MM.1S (cell line): Measurements from ENCODE around the gene DIPK1B.

Source experiments
- DNase-seq: peaks from one replicate; pipeline ENCODE4 v3.0.0-alpha.2; 2015
- H2AFZ ChIP-seq: fragments of 300-600 bp; sonication (generic); 2 replicates; pipeline ENCODE4 v1.6.0; 2016; ENCODE audit warnings: antibody characterized with exemption, low read length
- H3F3A ChIP-seq: fragments of 300-600 bp; sonication (generic); 2 replicates; pipeline ENCODE4 v1.6.1; 2016; ENCODE audit warnings: mild to moderate bottlenecking, antibody characterized with exemption, low read length, moderate library complexity, mixed read lengths; ENCODE audit not compliant: insufficient read depth
- H3K27ac ChIP-seq: fragments of 300-600 bp; sonication (generic); 2 replicates; pipeline ENCODE4 v1.5.1; 2016; ENCODE audit warnings: mild to moderate bottlenecking, low read length
- H3K27me3 ChIP-seq: fragments of 300-600 bp; sonication (generic); replicated peaks from 2 replicates; pipeline ENCODE4 v1.6.0; 2016; ENCODE audit warnings: low read length; ENCODE audit not compliant: insufficient read depth
- H3K36me3 ChIP-seq: fragments of 300-600 bp; sonication (generic); replicated peaks from 2 replicates; pipeline ENCODE4 v1.6.1; 2016; ENCODE audit warnings: mild to moderate bottlenecking, low read length, mixed read lengths; ENCODE audit not compliant: insufficient read depth
- H3K4me1 ChIP-seq: fragments of 300-600 bp; sonication (generic); 2 replicates; pipeline ENCODE4 v1.6.1; 2016; ENCODE audit warnings: low read length, mixed read lengths
- H3K4me2 ChIP-seq: fragments of 300-600 bp; sonication (generic); 2 replicates; pipeline ENCODE4 v1.6.0; 2016; ENCODE audit warnings: low read depth, low read length
- H3K4me3 ChIP-seq: fragments of 300-600 bp; sonication (generic); 2 replicates; pipeline ENCODE4 v1.5.1; 2016; ENCODE audit warnings: low read length, mixed read lengths
- H3K79me2 ChIP-seq: fragments of 300-600 bp; sonication (generic); 2 replicates; pipeline ENCODE4 v1.6.1; 2016; ENCODE audit warnings: mixed run types, low read length, mixed read lengths
- H3K9ac ChIP-seq: fragments of 300-600 bp; sonication (generic); 2 replicates; pipeline ENCODE4 v1.6.1; 2016; ENCODE audit warnings: low read length, mixed read lengths
- H3K9me2 ChIP-seq: fragments of 300-600 bp; sonication (generic); replicated peaks from 2 replicates; pipeline ENCODE4 v1.6.1; 2016; ENCODE audit warnings: mild to moderate bottlenecking, low read length, mixed read lengths; ENCODE audit not compliant: insufficient read depth
- H3K9me3 ChIP-seq: fragments of 300-600 bp; sonication (generic); replicated peaks from 2 replicates; pipeline ENCODE4 v1.6.1; 2016; ENCODE audit warnings: mild to moderate bottlenecking, low read length, mixed read lengths; ENCODE audit not compliant: insufficient read depth
- H4K20me1 ChIP-seq: fragments of 300-600 bp; sonication (generic); 2 replicates; pipeline ENCODE4 v1.6.1; 2016; ENCODE audit warnings: mild to moderate bottlenecking, low read length, moderate library complexity, mixed read lengths; ENCODE audit not compliant: insufficient read depth
- CTCF ChIP-seq: fragments of 300-600 bp; sonication (generic); IDR thresholded peaks from 2 replicates; pipeline ENCODE4 v1.5.1; 2016; ENCODE audit warnings: antibody characterized with exemption, low read length, mixed read lengths
- EZH2 ChIP-seq: fragments of 300-600 bp; sonication (generic); optimal IDR thresholded peaks from 2 replicates; pipeline ENCODE3; 2017; ENCODE audit warnings: low read depth, mild to moderate bottlenecking, antibody characterized with exemption, low read length, mixed read lengths
- EZH2phosphoT487 ChIP-seq: fragments of 300-600 bp; sonication (generic); IDR thresholded peaks from 2 replicates; pipeline ENCODE4 v1.6.1; 2018; ENCODE audit warnings: antibody characterized with exemption, low read length

DIPK1B gene

GRCh38 chr9:136693490-136694162 is 18.7 kb upstream of the DIPK1B start:
- Histone ChIP-seq H3F3A (no peaks in the 10 kb centered on the region), H4K20me1 (no peaks in the 10 kb centered on the region), H3K9me2 (no peaks in the 10 kb centered on the region), H3K9ac (no peak overlapping the region), H3K9me3 (no peaks in the 10 kb centered on the region), H2AFZ (no peak overlapping the region), H3K27me3 (peaks cover 94% of the 10 kb centered on the region), H3K4me3 (no peak overlapping the region), H3K4me2 (no peak overlapping the region), H3K36me3 (no peaks in the 10 kb centered on the region), H3K27ac (no peak overlapping the region), H3K79me2 (no peaks in the 10 kb centered on the region), H3K4me1 (no peaks in the 10 kb centered on the region)
- no peak for TF ChIP-seq EZH2
- TF ChIP-seq CTCF, result no peak
- no peak for TF ChIP-seq EZH2phosphoT487
- DNase-seq, result no peak

GRCh38 chr9:136694163-136694871 is 18.1 kb upstream of the DIPK1B start:
- H3K27ac ChIP-seq, result no peak overlapping the region
- no peaks in the 10 kb centered on the region for H3F3A ChIP-seq
- peaks cover 94% of the 10 kb centered on the region for H3K27me3 ChIP-seq
- DNase-seq, result no peak
- no peaks in the 10 kb centered on the region for H3K79me2 ChIP-seq
- TF ChIP-seq CTCF (peak; percentile 45), EZH2phosphoT487 (no peak), EZH2 (no peak)
- H3K4me3 ChIP-seq, result no peak overlapping the region
- no peaks in the 10 kb centered on the region for H3K4me1 ChIP-seq
- H3K9ac ChIP-seq, result no peak overlapping the region
- H3K36me3 ChIP-seq, result no peaks in the 10 kb centered on the region
- no peaks in the 10 kb centered on the region for H3K9me3 ChIP-seq
- no peaks in the 10 kb centered on the region for H3K9me2 ChIP-seq
- no peak overlapping the region for H2AFZ ChIP-seq
- H4K20me1 ChIP-seq, result no peaks in the 10 kb centered on the region
- H3K4me2 ChIP-seq, result no peak overlapping the region

GRCh38 chr9:136694872-136695247 is 17.5 kb upstream of the DIPK1B start:
- Histone ChIP-seq H3K9me2 (no peaks in the 10 kb centered on the region), H3K36me3 (no peaks in the 10 kb centered on the region), H4K20me1 (no peaks in the 10 kb centered on the region), H3K27ac (no peak overlapping the region), H3K9me3 (no peaks in the 10 kb centered on the region), H3K79me2 (no peaks in the 10 kb centered on the region), H2AFZ (no peak overlapping the region), H3K4me1 (no peaks in the 10 kb centered on the region), H3K9ac (no peak overlapping the region), H3F3A (no peaks in the 10 kb centered on the region), H3K4me3 (no peak overlapping the region), H3K4me2 (no peak overlapping the region), H3K27me3 (peaks cover 94% of the 10 kb centered on the region)
- TF ChIP-seq EZH2, result no peak
- TF ChIP-seq CTCF, result no peak
- TF ChIP-seq EZH2phosphoT487, result no peak
- no peak for DNase-seq
